ENCODE data around the gene C16orf96.

DNA sequence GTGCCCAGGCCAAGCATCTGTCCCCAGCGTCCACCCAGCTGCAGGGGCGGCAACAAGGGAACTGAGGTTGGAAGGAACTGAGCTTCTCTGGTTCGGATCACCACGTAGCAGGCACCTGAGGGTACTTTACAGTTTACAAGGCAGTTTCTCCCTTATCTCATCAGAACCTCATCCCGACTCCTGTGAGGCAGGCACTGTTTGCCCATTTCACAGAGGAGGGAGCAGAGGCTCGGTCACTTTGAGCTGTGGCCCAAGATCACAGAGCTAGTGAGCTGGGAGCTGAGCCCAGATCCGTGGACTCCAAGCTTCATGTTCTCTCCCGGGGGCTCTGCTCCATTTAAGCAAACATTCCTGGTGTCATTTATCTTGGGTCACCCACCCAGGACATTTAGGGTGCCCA lies 43.4 kb downstream of the C16orf96 start:
- TF ChIP-seq, protein P1, sequence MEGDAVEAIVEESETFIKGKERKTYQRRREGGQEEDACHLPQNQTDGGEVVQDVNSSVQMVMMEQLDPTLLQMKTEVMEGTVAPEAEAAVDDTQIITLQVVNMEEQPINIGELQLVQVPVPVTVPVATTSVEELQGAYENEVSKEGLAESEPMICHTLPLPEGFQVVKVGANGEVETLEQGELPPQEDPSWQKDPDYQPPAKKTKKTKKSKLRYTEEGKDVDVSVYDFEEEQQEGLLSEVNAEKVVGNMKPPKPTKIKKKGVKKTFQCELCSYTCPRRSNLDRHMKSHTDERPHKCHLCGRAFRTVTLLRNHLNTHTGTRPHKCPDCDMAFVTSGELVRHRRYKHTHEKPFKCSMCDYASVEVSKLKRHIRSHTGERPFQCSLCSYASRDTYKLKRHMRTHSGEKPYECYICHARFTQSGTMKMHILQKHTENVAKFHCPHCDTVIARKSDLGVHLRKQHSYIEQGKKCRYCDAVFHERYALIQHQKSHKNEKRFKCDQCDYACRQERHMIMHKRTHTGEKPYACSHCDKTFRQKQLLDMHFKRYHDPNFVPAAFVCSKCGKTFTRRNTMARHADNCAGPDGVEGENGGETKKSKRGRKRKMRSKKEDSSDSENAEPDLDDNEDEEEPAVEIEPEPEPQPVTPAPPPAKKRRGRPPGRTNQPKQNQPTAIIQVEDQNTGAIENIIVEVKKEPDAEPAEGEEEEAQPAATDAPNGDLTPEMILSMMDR (IDR thresholded peaks at IDR 0.05 in 8 of 11, conservative IDR thresholded peaks at IDR 0.05 in 3 of 11): no peak
- no peak for TF ChIP-seq POLR2A (IDR thresholded peaks at IDR 0.05)

Data from spleen (tissue), 7 donors.